IgD-negative memory B cell (primary cell): ENCODE measurements around the gene C1R. TPM values are rescaled to one million over a fixed set of nuclear protein-coding genes. Genes with fewer than 3 reads are reported as not detected.

Source experiments
- H3K27ac Mint-ChIP-seq, 3 donors: one replicate each; pipeline ENCODE4 v1.8.0; 2020 to 2022; ENCODE audit warnings: mild to moderate bottlenecking in 3 of 3, mixed read lengths in 3 of 3, moderate library complexity in 1 of 3
- H3K27me3 Mint-ChIP-seq: one replicate; pipeline ENCODE4 v1.8.0; 2021; ENCODE audit warnings: mixed read lengths
- H3K36me3 Mint-ChIP-seq: one replicate; pipeline ENCODE4 v1.8.0; 2020; ENCODE audit warnings: mild to moderate bottlenecking, mixed read lengths
- H3K4me1 Mint-ChIP-seq, 3 donors: one replicate each; pipeline ENCODE4 v1.8.0; 2020 to 2022; ENCODE audit warnings: mixed read lengths in 3 of 3, mild to moderate bottlenecking in 1 of 3
- H3K4me3 Mint-ChIP-seq, 4 donors: one replicate each; pipeline ENCODE4 v1.8.0; 2020 to 2022; ENCODE audit warnings: mild to moderate bottlenecking in 4 of 4, mixed read lengths in 4 of 4, moderate library complexity in 3 of 4
- H3K9me3 Mint-ChIP-seq, 3 donors: one replicate each; pipeline ENCODE4 v1.8.0; 2020 to 2021; ENCODE audit warnings: mixed read lengths in 3 of 3, mild to moderate bottlenecking in 1 of 3
- polyA plus RNA-seq: library from polyadenylated mRNA; unstranded; fragments of 300-500 nt; fragmentation: Illumina TruSeq; gene quantifications from one replicate; pipeline ENCODE4 v1.2.3, GENCODE V29; 2021

The C1R gene
- polyA plus RNA-seq, 1 donor from 2014 or later, result not detected

DNA sequence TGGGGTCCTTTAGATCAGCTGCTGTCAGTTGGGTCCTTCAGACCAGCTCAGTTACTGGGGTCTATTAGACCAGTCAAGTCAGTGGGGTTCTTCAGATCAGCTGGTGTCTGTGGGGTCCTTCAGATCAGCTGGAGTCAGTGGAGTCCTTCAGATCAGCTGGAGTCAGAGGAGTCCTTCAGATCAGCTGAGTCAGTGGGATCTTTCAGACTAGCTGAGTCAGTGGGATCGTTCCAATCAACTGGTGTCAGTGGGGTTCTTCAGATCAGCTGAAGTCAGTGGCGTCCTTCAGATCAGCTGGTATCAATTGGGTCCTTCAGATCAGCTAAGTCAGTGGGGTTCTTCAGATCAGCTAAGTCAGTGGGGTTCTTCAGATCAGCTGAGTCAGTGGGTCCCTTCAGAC lies 59.3 kb downstream of the C1R start:
- Mint-ChIP-seq H3K27me3 (peaks cover 4% of the 10 kb centered on the region), H3K9me3 (no peaks in the 10 kb centered on the region), H3K27ac (no peak overlapping the region), H3K4me1 (no peaks in the 10 kb centered on the region), H3K36me3 (peaks cover 1% of the 10 kb centered on the region), H3K4me3 (no peak overlapping the region)

DNA sequence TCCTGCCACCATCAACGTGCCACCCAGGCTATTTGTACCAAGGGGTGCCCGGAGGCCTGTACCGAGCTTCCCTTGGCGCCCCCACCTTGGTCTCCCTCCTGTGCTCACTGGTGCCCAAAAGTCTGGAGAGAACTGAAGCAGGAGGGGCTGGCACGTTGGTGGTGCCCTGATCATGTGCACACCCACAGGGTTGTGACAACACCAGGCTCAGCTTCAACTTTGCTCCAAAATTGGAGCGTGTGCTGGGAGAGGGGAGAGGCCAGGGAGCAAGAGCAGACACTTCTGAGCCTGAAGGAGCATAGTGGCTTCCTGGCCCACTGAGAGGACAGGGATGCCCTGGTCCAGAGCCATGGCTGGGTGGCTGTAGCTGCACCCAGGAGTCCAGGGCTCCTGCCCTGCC lies 60.9 kb downstream of the C1R start:
- H3K27ac Mint-ChIP-seq, result no peak overlapping the region
- H3K4me1 Mint-ChIP-seq, result no peaks in the 10 kb centered on the region

More for the DNA sequence above, 60.9 kb downstream of the C1R start:
- Mint-ChIP-seq H3K36me3 (peaks cover 1% of the 10 kb centered on the region), H3K9me3 (no peaks in the 10 kb centered on the region), H3K27me3 (peaks cover 4% of the 10 kb centered on the region), H3K4me3 (no peak overlapping the region)

Other genes with a start within 250 kb of the C1R start
- gene CDCA3, start 241.2 kb downstream of the C1R start, polyA plus RNA-seq, result 0.60 TPM
- 33.2 TPM for gene USP5, start 240.3 kb downstream of the C1R start, polyA plus RNA-seq
- 490 TPM for gene TPI1, start 224.9 kb downstream of the C1R start, polyA plus RNA-seq
- 10.6 TPM for gene SPSB2, start 219.1 kb downstream of the C1R start, polyA plus RNA-seq
- 4.9 TPM for gene LRRC23, start 187.6 kb downstream of the C1R start, polyA plus RNA-seq
- 21.7 TPM for gene ENO2, start 177.9 kb downstream of the C1R start, polyA plus RNA-seq
- gene ATN1, start 164.5 kb downstream of the C1R start, polyA plus RNA-seq, result 1.4 TPM
- gene RNU7-1, start 148.6 kb downstream of the C1R start, polyA plus RNA-seq, result not detected
- 141 TPM for gene C12orf57, start 148.4 kb downstream of the C1R start, polyA plus RNA-seq
- gene PTPN6, start 141.1 kb downstream of the C1R start, polyA plus RNA-seq, result 1,038 TPM
- gene PHB2, start 121.8 kb downstream of the C1R start, polyA plus RNA-seq, result 123 TPM
- 62.0 TPM for gene EMG1, start 121.5 kb downstream of the C1R start, polyA plus RNA-seq
- gene LPCAT3, start 74.0 kb downstream of the C1R start, polyA plus RNA-seq, result 11.6 TPM
- not detected for gene C1S, start 31.7 kb downstream of the C1R start, polyA plus RNA-seq
- gene C1RL, start 16.8 kb upstream of the C1R start, polyA plus RNA-seq, result 8.2 TPM
- not detected for gene RBP5, start 36.4 kb upstream of the C1R start, polyA plus RNA-seq
- 2.9 TPM for gene CLSTN3, start 37.9 kb upstream of the C1R start, polyA plus RNA-seq
- gene PEX5, start 97.2 kb upstream of the C1R start, polyA plus RNA-seq, result 18.2 TPM
- not detected for gene ACSM4, start 211.6 kb upstream of the C1R start, polyA plus RNA-seq